Brain microvascular endothelial cell (primary cell): ENCODE results near the gene CINP.
A peak's percentile ranks its signal among the peaks of the same experiment; 100 is the strongest.

Experiments
- DNase-seq: peaks from one replicate; pipeline ENCODE4 v3.0.0-alpha.2; 2020
- H3K27ac ChIP-seq: fragments of 250-450 bp; sonication (Bioruptor Pico); 2 replicates; pipeline ENCODE4 v1.5.1; 2020; ENCODE audit warnings: mild to moderate bottlenecking, moderate library complexity
- H3K27me3 ChIP-seq: fragments of 250-450 bp; sonication (Bioruptor Pico); replicated peaks from 2 replicates; pipeline ENCODE4 v1.5.1; 2020; ENCODE audit warnings: mild to moderate bottlenecking
- H3K36me3 ChIP-seq: fragments of 250-450 bp; sonication (Bioruptor Pico); replicated peaks from 2 replicates; pipeline ENCODE4 v1.5.1; 2020; ENCODE audit warnings: mild to moderate bottlenecking
- H3K4me3 ChIP-seq: 2 replicates; pipeline ENCODE4 v1.5.1; 2011; ENCODE audit warnings: low read depth, mild to moderate bottlenecking, control low read depth, low read length, moderate library complexity
- in situ Hi-C: cut with HindIII; loops from 2 replicates; pipeline ENCODE4 v1.10.0; 2017; ENCODE audit warnings: low sequenced_read_pairs, low pct_ligation_motif_present
- TF ChIP-seq, protein P1 (sequence below): IDR thresholded peaks from 2 replicates; pipeline ENCODE4 v1.5.1; 2011; ENCODE audit warnings: low read depth, mild to moderate bottlenecking, moderate library complexity, low read length, control low read depth, inconsistent platforms; ENCODE audit errors: missing control alignments

CINP gene

DNA sequence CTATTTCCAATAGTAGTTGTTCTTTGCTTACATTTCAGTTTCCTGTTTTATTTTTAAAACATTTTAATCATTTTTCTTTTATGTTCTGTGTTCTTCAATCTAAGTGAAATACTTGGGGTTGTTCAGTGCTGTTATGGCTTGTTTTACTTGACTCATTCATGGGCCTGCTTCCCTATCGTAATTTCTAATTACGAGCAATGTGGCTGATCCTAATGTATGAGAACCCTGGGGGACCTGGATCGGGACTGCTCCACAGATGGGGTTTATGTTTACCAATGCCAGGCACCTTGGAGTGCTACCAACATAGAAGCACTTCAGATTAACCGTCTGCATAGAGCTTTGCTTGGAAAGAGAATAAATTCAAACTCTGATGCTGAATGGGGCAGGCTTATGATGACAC, 29.8 kb upstream of the CINP start:
- TF ChIP-seq, protein P1, sequence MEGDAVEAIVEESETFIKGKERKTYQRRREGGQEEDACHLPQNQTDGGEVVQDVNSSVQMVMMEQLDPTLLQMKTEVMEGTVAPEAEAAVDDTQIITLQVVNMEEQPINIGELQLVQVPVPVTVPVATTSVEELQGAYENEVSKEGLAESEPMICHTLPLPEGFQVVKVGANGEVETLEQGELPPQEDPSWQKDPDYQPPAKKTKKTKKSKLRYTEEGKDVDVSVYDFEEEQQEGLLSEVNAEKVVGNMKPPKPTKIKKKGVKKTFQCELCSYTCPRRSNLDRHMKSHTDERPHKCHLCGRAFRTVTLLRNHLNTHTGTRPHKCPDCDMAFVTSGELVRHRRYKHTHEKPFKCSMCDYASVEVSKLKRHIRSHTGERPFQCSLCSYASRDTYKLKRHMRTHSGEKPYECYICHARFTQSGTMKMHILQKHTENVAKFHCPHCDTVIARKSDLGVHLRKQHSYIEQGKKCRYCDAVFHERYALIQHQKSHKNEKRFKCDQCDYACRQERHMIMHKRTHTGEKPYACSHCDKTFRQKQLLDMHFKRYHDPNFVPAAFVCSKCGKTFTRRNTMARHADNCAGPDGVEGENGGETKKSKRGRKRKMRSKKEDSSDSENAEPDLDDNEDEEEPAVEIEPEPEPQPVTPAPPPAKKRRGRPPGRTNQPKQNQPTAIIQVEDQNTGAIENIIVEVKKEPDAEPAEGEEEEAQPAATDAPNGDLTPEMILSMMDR, result no peak
- no peak overlapping the region for H3K27ac ChIP-seq
- no peaks in the 10 kb centered on the region for H3K36me3 ChIP-seq
- DNase-seq, result no peak
- in situ Hi-C loops, result no loop called here
- H3K27me3 ChIP-seq, result no peaks in the 10 kb centered on the region
- no peak overlapping the region for H3K4me3 ChIP-seq

- H3K27ac ChIP-seq, result peak overlapping the region; percentile 22
Measured at GRCh38 chr14:102390064-102390855, 27.6 kb upstream of the CINP start.

DNA sequence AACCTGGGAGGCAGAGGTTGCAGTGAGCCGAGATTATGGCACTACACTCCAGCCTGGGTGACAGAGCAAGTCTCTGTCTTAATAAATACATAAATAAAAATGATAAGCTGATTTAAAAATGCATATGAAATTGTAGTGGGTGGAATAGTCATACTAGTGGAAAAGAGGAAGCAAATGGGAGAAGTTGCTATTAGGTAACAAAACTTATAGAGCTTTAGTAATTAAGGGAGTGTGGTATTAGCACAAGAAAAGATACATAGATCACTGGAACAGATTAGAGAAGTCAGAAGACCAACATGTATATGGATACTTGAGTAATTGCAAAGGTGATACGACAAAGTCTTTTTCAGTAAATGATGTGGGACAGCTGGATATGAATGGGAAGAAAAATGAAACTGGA, 26.6 kb upstream of the CINP start:
- Histone ChIP-seq H3K27me3 (no peaks in the 10 kb centered on the region), H3K4me3 (no peak overlapping the region), H3K36me3 (no peaks in the 10 kb centered on the region), H3K27ac (no peak overlapping the region)
- TF ChIP-seq, protein P1, result no peak
- no peak for DNase-seq
- in situ Hi-C loops, result no loop called here

More at GRCh38 chr14:102390064-102390855, 27.6 kb upstream of the CINP start:
- peak; percentile 40 for DNase-seq
- in situ Hi-C loops, result no loop called here
- TF ChIP-seq, protein P1, result no peak
- H3K4me3 ChIP-seq, result no peak overlapping the region
- H3K27me3 ChIP-seq, result no peaks in the 10 kb centered on the region
- H3K36me3 ChIP-seq, result no peaks in the 10 kb centered on the region

DNA sequence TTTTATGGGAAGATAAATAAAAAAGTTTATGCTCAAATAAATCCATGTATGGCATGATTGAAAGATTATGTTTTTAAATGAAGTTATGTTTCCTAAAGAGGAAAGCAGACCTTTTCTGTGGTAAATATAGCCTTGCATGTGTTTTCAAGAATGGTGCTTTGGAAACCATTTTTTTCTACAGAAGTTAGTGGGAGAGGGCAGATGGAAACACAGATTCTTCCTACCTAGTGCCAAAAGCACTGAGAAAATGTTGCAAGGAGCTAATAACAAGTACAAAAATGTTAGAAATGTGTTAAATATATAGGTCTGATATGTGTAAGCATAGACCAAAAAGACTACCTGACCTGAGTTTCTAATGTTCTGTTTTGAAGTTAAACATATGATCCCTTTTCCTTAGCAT, 24.4 kb upstream of the CINP start:
- H3K27ac ChIP-seq, result no peak overlapping the region
- TF ChIP-seq, protein P1, result no peak
- no peak for DNase-seq
- in situ Hi-C loops, result no loop called here
- H3K4me3 ChIP-seq, result no peak overlapping the region
- H3K27me3 ChIP-seq, result no peaks in the 10 kb centered on the region
- peaks cover 2% of the 10 kb centered on the region for H3K36me3 ChIP-seq

DNA sequence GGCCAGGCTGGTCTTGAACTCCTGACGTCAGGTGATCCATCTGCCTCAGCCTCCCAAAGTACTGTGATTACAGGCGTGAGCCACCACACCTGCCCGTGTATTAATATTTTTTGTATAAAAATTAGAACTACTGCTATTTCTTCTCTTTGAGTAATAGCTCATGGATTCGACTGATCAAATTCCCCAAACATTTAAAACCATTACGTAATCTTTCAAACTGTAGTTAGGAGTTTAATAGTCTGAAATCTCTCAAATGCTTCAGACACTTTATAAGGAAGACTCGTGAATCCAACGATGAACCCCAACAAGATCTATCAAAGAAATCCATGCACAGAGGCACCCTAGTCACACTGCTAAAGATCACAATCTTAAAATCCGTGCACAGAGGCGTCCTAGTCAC, 16.1 kb upstream of the CINP start:
- Histone ChIP-seq H3K4me3 (no peak overlapping the region), H3K36me3 (peaks cover 7% of the 10 kb centered on the region), H3K27me3 (no peaks in the 10 kb centered on the region), H3K27ac (no peak overlapping the region)
- TF ChIP-seq, protein P1, result no peak
- in situ Hi-C loops, result no loop called here
- no peak for DNase-seq

DNA sequence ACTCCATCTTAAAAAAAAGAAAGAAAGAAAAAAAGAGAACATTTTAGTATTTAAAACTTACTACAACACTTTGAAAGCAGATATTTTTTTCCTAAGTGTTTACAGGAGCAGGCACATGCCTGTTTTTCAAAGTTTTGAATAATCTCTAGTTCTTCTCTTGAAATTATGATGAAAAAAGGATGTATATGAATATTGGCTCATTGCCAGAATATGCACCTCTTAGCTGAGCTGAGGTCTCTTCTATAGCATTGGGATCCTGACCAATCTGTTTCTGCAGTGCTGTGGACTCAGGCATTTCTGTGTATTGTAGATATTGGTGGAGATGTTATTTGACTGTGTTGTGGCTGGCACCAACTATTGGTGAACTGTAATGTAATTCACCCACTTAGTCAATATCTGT, 15.0 kb upstream of the CINP start:
- Histone ChIP-seq H3K36me3 (peaks cover 5% of the 10 kb centered on the region), H3K4me3 (no peak overlapping the region), H3K27me3 (no peaks in the 10 kb centered on the region), H3K27ac (no peak overlapping the region)
- in situ Hi-C loops, result no loop called here
- TF ChIP-seq, protein P1, result no peak
- no peak for DNase-seq
